Measurements from ENCODE around the gene OLFML1.

- TF ChIP-seq CTCF (conservative IDR thresholded peaks at IDR 0.05): no peak
- no peak for TF ChIP-seq ZFX (IDR thresholded peaks at IDR 0.05)
These were observed 14.2 kb upstream of the OLFML1 start for GRCh38 chr11:7471071-7471470.

Data from C4-2B (cell line).